Measurements from ENCODE around the gene PKD1L1. TPM values are rescaled to one million over a fixed set of nuclear protein-coding genes. Genes with fewer than 3 reads are reported as not detected.

The PKD1L1 gene
- total RNA-seq, 1 experiment from 2014 or later = 0.17 TPM

DNA sequence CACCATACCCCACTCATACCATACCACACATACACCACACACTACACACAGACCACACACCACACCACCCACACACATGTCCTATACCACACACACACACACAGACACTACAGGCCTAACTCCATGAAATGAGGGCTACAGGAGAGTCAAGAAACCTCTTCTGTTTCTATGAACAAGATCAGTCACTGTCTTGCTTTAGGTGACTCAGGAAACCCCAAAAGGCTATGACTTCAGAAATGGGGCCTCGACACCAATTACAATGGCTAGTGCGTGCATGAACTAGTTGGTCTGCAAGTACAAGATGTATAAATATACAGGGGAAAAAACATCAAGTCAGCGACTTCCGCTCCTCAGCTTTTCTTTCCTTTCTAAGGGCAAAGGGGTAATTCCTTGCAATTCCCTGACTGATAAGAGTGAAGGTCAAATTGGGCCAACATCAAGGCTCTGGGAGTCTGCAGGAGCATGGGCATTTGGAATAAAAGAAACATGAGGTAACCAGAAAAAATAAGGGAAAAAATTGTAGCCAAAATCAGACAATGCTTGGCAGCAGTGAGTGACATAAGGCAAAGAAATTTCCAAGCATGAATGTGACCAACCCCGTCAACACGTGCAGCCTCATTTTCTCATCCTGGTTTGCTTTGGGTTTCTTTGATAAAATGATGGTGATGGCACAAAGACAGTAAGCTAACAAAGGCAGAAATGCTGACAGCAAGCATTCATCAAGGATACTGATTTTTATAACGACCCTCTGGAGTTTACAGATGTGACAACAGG is 1.5 kb downstream of the PKD1L1 start:
- Histone ChIP-seq H3K4me1 (ENCODE audit: control insufficient read depth in 1 of 2, insufficient read depth in 2 of 2, low read length in 2 of 2) (peaks cover 0 to 3% of the 10 kb centered on the region in 2 experiments; a peak in 2 of 4 replicates), H3K9me3 (ENCODE audit: control insufficient read depth in 1 of 2, insufficient read depth in 1 of 2, low read depth in 1 of 2, low read length in 2 of 2) (no peaks in the 10 kb centered on the region), H4K20me1 (ENCODE audit: insufficient read depth) (no peaks in the 10 kb centered on the region), H2AFZ (ENCODE audit: low read depth, low read length, poor library complexity, severe bottlenecking) (no peak overlapping the region), H3K27me3 (ENCODE audit: insufficient read depth, low read length) (no peaks in the 10 kb centered on the region), H3K4me3 (replicated peaks in 1 of 2; ENCODE audit: low read depth in 1 of 2, low read length in 2 of 2) (no peak overlapping the region), H3K4me2 (ENCODE audit: low read length) (no peak overlapping the region), H3K27ac (ENCODE audit: low read depth, low read length) (no peak overlapping the region), H3K79me2 (ENCODE audit: insufficient read depth, low read length) (no peaks in the 10 kb centered on the region), H3K9ac (ENCODE audit: low read length) (no peak overlapping the region), H3K9me2 (ENCODE audit: insufficient read depth) (no peaks in the 10 kb centered on the region), H3K36me3 (ENCODE audit: control insufficient read depth in 1 of 2, insufficient read depth in 2 of 2, low read length in 2 of 2) (no peaks in the 10 kb centered on the region)
- intact Hi-C loops (cut with micrococcal nuclease) = loop anchor here (10.0 kb wide), 1 partner anchor 1908 kb away; no protein-coding TSS in a partner anchor
- ATAC-seq = no peak
- POLR2A ChIA-PET = no interaction called here
- CTCF ChIA-PET = interaction anchor here (0.6 kb wide), 1 partner anchor 54 kb away, joined by 6 read pairs; no protein-coding TSS in a partner anchor
- no peak for TF ChIP-seq JUND (IDR thresholded peaks at IDR 0.05)
- TF ChIP-seq ZBTB33 (IDR thresholded peaks at IDR 0.05; ENCODE audit: extremely low read depth, insufficient replicate concordance, low read length) = no peak
- TF ChIP-seq SP1 (IDR thresholded peaks at IDR 0.05; ENCODE audit: low read depth) = no peak
- RAD21 ChIA-PET (ENCODE audit: low non-redundant PET in 1 of 2, low total read pairs in 2 of 2, uncharacterized antibody in 2 of 2, unreplicated experiment in 2 of 2) = no interaction called here
- no TSS peak for BruUV-seq (replicated peaks)
- no peak for DNase-seq (ENCODE audit: low read depth, low spot score)

All from HCT116 (cell line).